ENCODE data around the gene BBLN. TPM values are rescaled to one million over a fixed set of nuclear protein-coding genes. Genes with fewer than 3 reads are reported as not detected.

Gene BBLN
- total RNA-seq, 1 experiment from 2014 or later = 74.9 TPM

GRCh38 chr9:128206484-128206883 lies 46.4 kb downstream of the BBLN start:
- Mint-ChIP-seq H3K36me3 (ENCODE audit: insufficient read depth in 1 of 3, low read depth in 3 of 3) (peaks cover 4 to 7% (median 5%) of the 10 kb centered on the region in 3 experiments; a peak in 5 of 7 replicates), H3K27ac (no peak overlapping the region; a peak in 1 of 7 replicates), H3K27me3 (ENCODE audit: low read depth) (no peaks in the 10 kb centered on the region; the same call in 1 of the 2 replicates), H3K4me3 (no peak overlapping the region), H3K9me3 (no peaks in the 10 kb centered on the region), H3K4me1 (peaks cover 25 to 27% of the 10 kb centered on the region in 2 experiments)
- Histone ChIP-seq H3K14ac (ENCODE audit: insufficient read depth, low read length) (no peak overlapping the region), H2BK20ac (ENCODE audit: low read depth, low read length, poor library complexity, severe bottlenecking) (no peak overlapping the region), H3K23ac (ENCODE audit: insufficient read length, low read depth, low read length) (no peak overlapping the region), H2AFZ (ENCODE audit: low read length) (no peak overlapping the region), H3K79me1 (ENCODE audit: insufficient read depth, low read depth, low read length, poor library complexity, severe bottlenecking) (no peaks in the 10 kb centered on the region), H4K8ac (replicated peaks; ENCODE audit: insufficient read length, low read depth, low read length) (no peak overlapping the region), H4K5ac (ENCODE audit: insufficient read length, low read depth, low read length) (no peak overlapping the region), H2BK5ac (ENCODE audit: insufficient read length, low read length) (no peak overlapping the region), H3K27ac (ENCODE audit: insufficient read length, low read depth, low read length) (no peak overlapping the region), H3K9me3 (ENCODE audit: control insufficient read depth, low read depth, low read length) (no peaks in the 10 kb centered on the region), H3K18ac (ENCODE audit: insufficient read length, low read depth, low read length) (no peak overlapping the region), H3K4me1 (ENCODE audit: insufficient read depth, low read length) (peaks cover 6% of the 10 kb centered on the region; the same call in 1 of the 2 replicates), H2BK120ac (ENCODE audit: low read depth, low read length, poor library complexity, severe bottlenecking) (no peak overlapping the region), H2AK5ac (ENCODE audit: insufficient read length, low read length) (no peak overlapping the region), H3K4ac (ENCODE audit: low read depth, low read length) (no peak overlapping the region), H4K20me1 (ENCODE audit: control insufficient read depth, insufficient read depth, insufficient read length) (no peaks in the 10 kb centered on the region), H2BK12ac (ENCODE audit: insufficient read length, low read depth, low read length) (no peak overlapping the region), H3K4me2 (ENCODE audit: insufficient read depth, insufficient read length, low read length) (no peak overlapping the region), H3K27me3 (ENCODE audit: insufficient read depth, low read length) (no peaks in the 10 kb centered on the region), H4K91ac (ENCODE audit: insufficient read length, low read depth, low read length) (no peak overlapping the region), H3K56ac (ENCODE audit: insufficient read length, low read depth, low read length) (no peak overlapping the region), H3K23me2 (ENCODE audit: insufficient read length, low read depth, low read length, poor library complexity, severe bottlenecking) (peaks cover 8% of the 10 kb centered on the region), H3K9ac (ENCODE audit: extremely low read depth, insufficient read length, low read length) (no peak overlapping the region), H3K79me2 (ENCODE audit: insufficient read depth, low read length) (no peaks in the 10 kb centered on the region), H2BK15ac (ENCODE audit: low read depth, low read length) (no peak overlapping the region), H3T11ph (ENCODE audit: low read length) (no peak overlapping the region)
- WGBS (ENCODE audit: extremely low coverage, insufficient read length, low lambda C conversion rate) = no CpG with 5 or more reads among the region's 3 CpGs
- no peak for TF ChIP-seq CTCF (conservative IDR thresholded peaks at IDR 0.05)
- no peak for DNase-seq
